Colonic mucosa (tissue), 4 donors: ENCODE data around the gene ADGRD1. TPM values are rescaled to one million over a fixed set of nuclear protein-coding genes. Genes with fewer than 3 reads are reported as not detected.

ENCODE experiments used
- DNase-seq: peaks from one replicate; pipeline ENCODE4 v3.0.0-alpha.2; 2020
- H3K27ac ChIP-seq: fragments of 200-600 bp; one replicate; pipeline ENCODE4 v1.8.0; 2021
- H3K27me3 ChIP-seq: fragments of 200-600 bp; one replicate; pipeline ENCODE4 v1.8.0; 2021
- H3K36me3 ChIP-seq: fragments of 200-600 bp; one replicate; pipeline ENCODE4 v1.8.0; 2021
- H3K4me1 ChIP-seq: fragments of 200-600 bp; one replicate; pipeline ENCODE4 v1.8.0; 2021; ENCODE audit warnings: mild to moderate bottlenecking
- H3K4me3 ChIP-seq: fragments of 200-600 bp; one replicate; pipeline ENCODE4 v1.8.0; 2021
- H3K9ac ChIP-seq, 2 donors: one replicate each; pipeline ENCODE4 v1.7.0; 2013; ENCODE audit warnings: control low read depth in 2 of 2, low read depth in 2 of 2, low read length in 2 of 2
- H3K9me3 ChIP-seq: fragments of 200-600 bp; one replicate; pipeline ENCODE4 v1.8.0; 2021
- CTCF ChIP-seq: fragments of 200-600 bp; IDR thresholded peaks from one replicate; pipeline ENCODE4 v1.8.0; 2022; ENCODE audit warnings: antibody characterized with exemption, mild to moderate bottlenecking
- intact Hi-C: fragments of 100-400 bp; cut with DNase I; formaldehyde crosslinking; loops from one replicate; pipeline ENCODE4 v1.14.1; 2022
- total RNA-seq, 2 donors: library from RNA; stranded (reverse); fragmentation: NEBNext Ultra II Directional in 1 of 2; extraction: Animal tissue kit (Norgen Biotek cat#: 25700) in 1 of 2; gene quantifications; one replicate each; pipeline ENCODE4 v1.2.1, GENCODE V29; 2021
- donor health status: healthy.
- donor health status: DM: no; HTN: no; CAD: no.
- donor health status: DM: no; HTN: no; CAD: no.

Gene ADGRD1
- total RNA-seq, 2 donors from 2014 or later: 3.5 to 3.6 TPM

GRCh38 chr12:131026754-131027153 lies 73.0 kb downstream of the ADGRD1 start:
- Histone ChIP-seq H3K4me1 (no peaks in the 10 kb centered on the region), H3K27me3 (no peaks in the 10 kb centered on the region), H3K9me3 (no peaks in the 10 kb centered on the region), H3K4me3 (no peak overlapping the region), H3K9ac (no peak overlapping the region), H3K27ac (no peak overlapping the region), H3K36me3 (no peaks in the 10 kb centered on the region)
- intact Hi-C loops: no loop called here
- DNase-seq: no peak
- TF ChIP-seq CTCF: no peak

GRCh38 chr12:131027264-131027663 lies 73.6 kb downstream of the ADGRD1 start:
- intact Hi-C loops: no loop called here
- H3K27ac ChIP-seq: no peak overlapping the region
- H3K9me3 ChIP-seq: no peaks in the 10 kb centered on the region
- no peak overlapping the region for H3K4me3 ChIP-seq
- no peak overlapping the region for H3K9ac ChIP-seq
- no peak for TF ChIP-seq CTCF
- DNase-seq: no peak
- no peaks in the 10 kb centered on the region for H3K36me3 ChIP-seq
- no peaks in the 10 kb centered on the region for H3K4me1 ChIP-seq
- H3K27me3 ChIP-seq: no peaks in the 10 kb centered on the region

GRCh38 chr12:131027876-131028586 lies 74.3 kb downstream of the ADGRD1 start:
- Histone ChIP-seq H3K27me3 (no peaks in the 10 kb centered on the region), H3K9ac (no peak overlapping the region), H3K9me3 (no peaks in the 10 kb centered on the region), H3K27ac (no peak overlapping the region), H3K4me1 (no peaks in the 10 kb centered on the region), H3K4me3 (no peak overlapping the region), H3K36me3 (no peaks in the 10 kb centered on the region)
- no peak for TF ChIP-seq CTCF
- DNase-seq: no peak
- intact Hi-C loops: no loop called here

DNA sequence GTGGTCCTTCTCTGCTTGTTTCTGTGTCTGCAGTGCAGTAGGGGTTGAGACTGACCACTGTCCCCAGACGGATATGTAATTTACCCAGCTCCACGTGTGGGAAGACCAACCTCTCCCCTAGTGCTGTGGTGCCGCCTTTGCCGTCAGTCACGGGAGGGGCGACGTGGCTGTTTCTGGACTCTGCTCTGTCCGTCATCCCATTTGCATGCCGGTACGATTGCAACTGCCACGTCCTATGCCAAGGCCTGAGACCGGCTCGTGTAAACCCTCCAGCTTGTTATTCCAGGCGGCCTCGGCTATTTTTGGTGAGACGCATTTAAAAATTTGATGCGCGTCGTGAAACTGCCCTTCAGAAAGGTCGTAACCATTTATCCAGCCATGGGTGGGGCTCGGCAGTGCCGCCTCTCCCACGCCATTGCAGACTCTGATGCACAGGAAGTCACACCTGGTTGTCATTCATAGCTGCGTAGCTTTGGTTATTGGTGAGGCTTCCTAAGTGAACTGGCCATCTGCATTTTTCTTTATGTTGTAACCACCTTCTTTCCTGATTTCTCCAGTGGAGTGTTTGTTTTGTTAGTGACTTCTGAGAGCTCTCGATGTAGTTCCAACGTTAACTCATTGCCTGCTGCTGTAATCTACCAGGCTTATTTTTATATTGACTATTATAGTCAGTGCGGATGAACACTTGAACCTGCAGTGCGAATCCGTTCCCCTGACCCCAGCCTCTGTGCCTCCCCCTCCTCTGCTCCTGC lies 75.1 kb downstream of the ADGRD1 start:
- Histone ChIP-seq H3K36me3 (no peaks in the 10 kb centered on the region), H3K9ac (no peak overlapping the region), H3K4me1 (no peaks in the 10 kb centered on the region), H3K27ac (no peak overlapping the region), H3K9me3 (no peaks in the 10 kb centered on the region), H3K4me3 (no peak overlapping the region), H3K27me3 (no peaks in the 10 kb centered on the region)
- DNase-seq: no peak
- TF ChIP-seq CTCF: no peak
- intact Hi-C loops: no loop called here

DNA sequence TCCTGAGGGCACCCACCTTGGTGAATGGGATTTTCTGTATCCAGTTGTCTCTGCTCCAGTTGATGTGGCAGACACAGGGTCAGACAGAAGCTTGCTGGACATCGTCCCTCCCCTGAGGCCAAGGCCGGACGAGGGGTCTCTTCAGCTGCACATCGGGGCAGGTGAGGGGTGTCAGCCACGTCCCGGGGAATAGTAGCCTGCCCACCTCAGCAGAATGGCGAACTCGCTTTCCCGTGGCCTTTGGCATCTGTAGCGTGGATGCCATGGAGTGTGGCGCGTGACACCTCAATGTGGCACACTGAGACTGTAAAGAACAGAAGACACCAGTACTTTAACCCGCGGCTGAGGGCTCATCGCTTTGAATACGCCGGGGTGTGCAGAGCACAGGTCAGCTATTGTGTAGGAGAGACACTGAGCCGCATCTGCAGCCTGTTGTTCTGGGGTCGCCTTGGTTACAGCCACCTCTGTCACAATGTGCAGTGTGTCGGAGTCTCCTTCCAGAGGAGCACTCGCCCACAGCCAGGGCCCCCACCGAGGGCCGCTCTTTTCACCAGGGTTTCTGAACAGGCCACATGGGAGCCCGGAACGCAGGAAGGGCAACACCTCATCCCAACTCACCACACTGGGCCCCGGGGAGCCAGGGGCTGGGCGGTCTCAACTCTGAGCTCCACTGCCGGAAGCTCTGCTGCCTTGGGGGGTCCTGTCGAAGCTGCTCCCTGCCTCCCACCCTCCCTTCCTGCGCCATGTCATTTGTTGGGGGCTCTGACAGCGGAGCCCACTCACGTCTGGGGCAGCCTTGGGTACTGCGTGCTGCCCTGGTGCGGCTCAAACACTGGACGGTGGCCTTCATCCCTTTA lies 77.0 kb downstream of the ADGRD1 start:
- Histone ChIP-seq H3K27ac (no peak overlapping the region), H3K4me1 (no peaks in the 10 kb centered on the region), H3K9ac (no peak overlapping the region), H3K9me3 (no peaks in the 10 kb centered on the region), H3K36me3 (no peaks in the 10 kb centered on the region), H3K27me3 (no peaks in the 10 kb centered on the region), H3K4me3 (no peak overlapping the region)
- DNase-seq: no peak
- intact Hi-C loops: no loop called here
- no peak for TF ChIP-seq CTCF
